Measurements from ENCODE around the gene HDAC7.

- TF ChIP-seq POLR2A (IDR thresholded peaks at IDR 0.05): no peak
- no peak for TF ChIP-seq CTCF (IDR thresholded peaks at IDR 0.05)
- TF ChIP-seq EP300 (IDR thresholded peaks at IDR 0.05): no peak
Observed at GRCh38 chr12:47841501-47841900, 21.8 kb upstream of the HDAC7 start.
